ENCODE results near the gene ZNF609. TPM values are rescaled to one million over a fixed set of nuclear protein-coding genes. Genes with fewer than 3 reads are reported as not detected.

ZNF609 gene
- total and polyA plus RNA-seq, 2 of the 13 experiments (the other 11 are each of a cell fraction or from before 2014, with no cell fraction given) = 8.9 to 9.9 TPM

- TF ChIP-seq FOXA1 (IDR thresholded peaks at IDR 0.05) (peak; percentile 48; the same call in 1 of the 2 replicates), FOXA1 (CRISPR knock-in tag; IDR thresholded peaks at IDR 0.05) (peak; percentile 69), GTF3A (CRISPR knock-in tag; conservative IDR thresholded peaks at IDR 0.05) (no peak), ZNF629 (CRISPR knock-in tag; conservative IDR thresholded peaks at IDR 0.05) (no peak), ZNF792 (CRISPR knock-in tag; IDR thresholded peaks at IDR 0.05) (no peak), ZNF350 (CRISPR knock-in tag; IDR thresholded peaks at IDR 0.05; ENCODE audit: borderline replicate concordance, low read depth) (no peak), PPARG (CRISPR knock-in tag; conservative IDR thresholded peaks at IDR 0.05) (0 out of 2 replicates have a peak, but pooled peaks have one; percentile 18), DPF2 (CRISPR knock-in tag; IDR thresholded peaks at IDR 0.05; ENCODE audit: borderline replicate concordance, low read depth) (0 out of 2 replicates have a peak, but pooled peaks have one; percentile 48), ZSCAN22 (CRISPR knock-in tag; IDR thresholded peaks at IDR 0.05) (no peak), NFE2L2 (IDR thresholded peaks at IDR 0.05; ENCODE audit: low read length) (no peak), ZNF547 (CRISPR knock-in tag; IDR thresholded peaks at IDR 0.05) (no peak), KLF12 (CRISPR knock-in tag; IDR thresholded peaks at IDR 0.05; ENCODE audit: borderline replicate concordance) (no peak), ADNP (CRISPR knock-in tag; IDR thresholded peaks at IDR 0.05) (peak; percentile 52; the same call in 1 of the 2 replicates), ZNF3 (CRISPR knock-in tag; IDR thresholded peaks at IDR 0.05) (no peak), ZMYM2 (CRISPR knock-in tag; IDR thresholded peaks at IDR 0.05) (peak; percentile 85), SOX6 (IDR thresholded peaks at IDR 0.05) (no peak), SOX6 (CRISPR knock-in tag; IDR thresholded peaks at IDR 0.05) (peak; percentile 48; the same call in 1 of the 2 replicates), MAFF (IDR thresholded peaks at IDR 0.05; ENCODE audit: low read depth, low read length) (no peak), HMG20A (CRISPR knock-in tag; IDR thresholded peaks at IDR 0.05; ENCODE audit: borderline replicate concordance) (peak; percentile 19; the same call in 1 of the 2 replicates), NR2F6 (IDR thresholded peaks at IDR 0.05) (peak; percentile 14; the same call in 1 of the 2 replicates), NR2F6 (CRISPR knock-in tag; IDR thresholded peaks at IDR 0.05) (no peak), FOXJ3 (CRISPR knock-in tag; IDR thresholded peaks at IDR 0.05; ENCODE audit: borderline replicate concordance) (peak; percentile 28; the same call in 1 of the 2 replicates), ZNF33B (CRISPR knock-in tag; IDR thresholded peaks at IDR 0.05) (no peak), ZNF672 (CRISPR knock-in tag; IDR thresholded peaks at IDR 0.05) (no peak), ZNF468 (CRISPR knock-in tag; IDR thresholded peaks at IDR 0.05) (no peak), SNAPC2 (CRISPR knock-in tag; IDR thresholded peaks at IDR 0.05) (no peak), LCORL (IDR thresholded peaks at IDR 0.05) (no peak), LCORL (CRISPR knock-in tag; IDR thresholded peaks at IDR 0.05) (no peak), GATAD2A (CRISPR knock-in tag; IDR thresholded peaks at IDR 0.05) (peak; percentile 80), ZNF550 (CRISPR knock-in tag; IDR thresholded peaks at IDR 0.05; ENCODE audit: borderline replicate concordance) (no peak), ZFP37 (CRISPR knock-in tag; IDR thresholded peaks at IDR 0.05; ENCODE audit: borderline replicate concordance) (no peak), ZNF333 (CRISPR knock-in tag; IDR thresholded peaks at IDR 0.05; ENCODE audit: borderline replicate concordance) (no peak)
- TF ChIP-seq, protein P1, sequence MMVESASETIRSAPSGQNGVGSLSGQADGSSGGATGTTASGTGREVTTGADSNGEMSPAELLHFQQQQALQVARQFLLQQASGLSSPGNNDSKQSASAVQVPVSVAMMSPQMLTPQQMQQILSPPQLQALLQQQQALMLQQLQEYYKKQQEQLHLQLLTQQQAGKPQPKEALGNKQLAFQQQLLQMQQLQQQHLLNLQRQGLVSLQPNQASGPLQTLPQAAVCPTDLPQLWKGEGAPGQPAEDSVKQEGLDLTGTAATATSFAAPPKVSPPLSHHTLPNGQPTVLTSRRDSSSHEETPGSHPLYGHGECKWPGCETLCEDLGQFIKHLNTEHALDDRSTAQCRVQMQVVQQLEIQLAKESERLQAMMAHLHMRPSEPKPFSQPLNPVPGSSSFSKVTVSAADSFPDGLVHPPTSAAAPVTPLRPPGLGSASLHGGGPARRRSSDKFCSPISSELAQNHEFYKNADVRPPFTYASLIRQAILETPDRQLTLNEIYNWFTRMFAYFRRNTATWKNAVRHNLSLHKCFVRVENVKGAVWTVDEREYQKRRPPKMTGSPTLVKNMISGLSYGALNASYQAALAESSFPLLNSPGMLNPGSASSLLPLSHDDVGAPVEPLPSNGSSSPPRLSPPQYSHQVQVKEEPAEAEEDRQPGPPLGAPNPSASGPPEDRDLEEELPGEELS (CRISPR knock-in tag; IDR thresholded peaks at IDR 0.05) = 0 out of 2 replicates have a peak, but pooled peaks have one; percentile 57
Observed at GRCh38 chr15:64640146-64640871, 179.9 kb downstream of the ZNF609 start (continued).
